ENCODE measurements around the gene PRPH2.
"Not testable (repeated sequence)": the region's sequence is repeated elsewhere in the genome, so short reads cannot be mapped to it uniquely, and the experiment has no call there.

Gene PRPH2

DNA sequence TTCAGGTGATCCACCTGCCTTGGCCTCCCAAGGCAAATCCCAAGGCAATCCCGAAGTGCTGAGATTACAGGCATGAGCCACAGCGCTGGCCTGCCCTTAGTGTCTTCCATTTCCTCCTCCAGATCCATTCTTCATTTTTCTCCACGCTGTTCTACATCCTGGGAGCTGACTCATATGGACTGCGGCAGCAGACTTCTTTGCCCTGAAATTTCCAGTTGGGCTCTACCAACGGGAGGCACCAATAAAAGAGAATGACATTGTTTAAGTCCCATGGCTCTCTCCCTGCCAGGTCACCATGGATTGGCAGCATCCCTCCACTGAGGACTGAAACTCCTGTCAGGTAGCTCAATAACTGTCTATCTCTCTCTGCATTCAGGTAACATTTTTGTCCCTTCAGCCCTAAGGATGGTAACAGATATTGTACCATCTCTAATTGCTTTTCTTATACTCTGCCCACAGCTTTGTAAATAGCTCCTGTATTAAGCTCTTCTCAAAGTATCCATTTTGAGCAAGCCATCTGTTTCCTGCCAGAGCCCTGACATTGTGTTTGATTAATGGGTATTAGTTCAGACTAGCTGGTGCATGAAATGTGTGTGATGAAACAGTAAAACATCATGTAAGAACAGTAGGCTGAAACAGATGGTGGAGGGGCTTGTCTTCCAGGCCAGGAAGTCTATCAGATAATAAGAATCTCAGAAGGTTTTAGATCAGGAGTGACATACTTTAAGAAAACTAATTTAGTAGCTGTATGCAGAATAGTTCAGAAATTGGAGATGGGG, 19.9 kb upstream of the PRPH2 start:
- DNase-seq (ENCODE audit: low read depth in 2 of 2), result no peak

- DNase-seq (ENCODE audit: low read depth in 2 of 2), result no peak
These were observed 18.3 kb upstream of the PRPH2 start for GRCh38 chr6:42740725-42741124.

- DNase-seq (ENCODE audit: low read depth in 2 of 2), result no peak
These were observed 13.6 kb upstream of the PRPH2 start for GRCh38 chr6:42735976-42736375.

DNA sequence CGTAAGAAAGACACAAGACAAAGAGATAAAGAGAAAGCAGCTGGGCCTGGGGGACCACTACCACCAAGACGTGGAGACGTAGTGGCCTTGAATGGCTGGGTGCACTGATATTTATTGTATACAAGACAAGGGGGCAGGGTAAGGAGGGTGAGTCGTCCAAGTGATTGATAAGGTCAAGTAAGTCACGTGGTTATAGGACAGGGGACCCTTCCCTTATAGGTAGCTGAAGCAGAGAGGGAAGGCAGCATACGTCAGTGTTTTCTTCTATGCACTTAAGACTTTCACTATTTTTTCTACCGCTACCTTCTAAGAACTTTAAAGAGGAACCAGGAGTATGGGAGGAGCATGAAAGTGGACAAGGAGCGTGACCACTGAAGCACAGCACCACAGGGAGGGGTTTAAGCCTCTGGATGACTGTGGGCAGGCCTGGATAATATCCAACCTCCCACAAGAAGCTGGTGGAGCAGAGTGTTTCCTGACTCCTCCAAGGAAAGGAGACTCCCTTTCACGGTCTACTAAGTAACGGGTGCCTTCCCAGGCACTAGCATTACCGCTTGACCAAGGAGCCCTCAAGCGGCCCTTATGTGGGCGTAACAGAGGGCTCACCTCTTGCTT, 11.6 kb upstream of the PRPH2 start:
- DNase-seq (ENCODE audit: low read depth in 2 of 2), result not testable (repeated sequence)

- DNase-seq (ENCODE audit: low read depth in 2 of 2), result no peak
These were observed 7.3 kb upstream of the PRPH2 start for GRCh38 chr6:42729731-42730130.

DNA sequence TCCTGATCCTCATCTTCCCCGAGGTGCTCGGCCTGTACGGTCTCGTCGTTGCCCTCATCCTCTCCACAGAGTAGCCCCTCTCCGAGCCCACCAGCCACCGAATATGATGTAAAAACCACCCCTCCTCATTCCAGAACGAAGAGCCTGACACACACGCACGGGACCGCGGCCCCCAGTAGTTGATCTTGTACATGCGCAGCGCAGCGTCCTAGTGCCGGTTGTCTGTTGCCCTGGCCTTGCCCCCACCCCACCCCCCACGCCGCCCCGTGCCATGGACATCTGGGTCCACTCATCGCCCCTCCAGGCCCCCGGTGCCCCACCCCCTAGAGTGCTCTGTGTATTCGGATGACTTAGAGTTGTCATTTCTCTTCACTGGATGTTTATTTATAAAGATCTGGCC, 5.2 kb upstream of the PRPH2 start:
- no peak for DNase-seq (ENCODE audit: low read depth in 2 of 2)

DNA sequence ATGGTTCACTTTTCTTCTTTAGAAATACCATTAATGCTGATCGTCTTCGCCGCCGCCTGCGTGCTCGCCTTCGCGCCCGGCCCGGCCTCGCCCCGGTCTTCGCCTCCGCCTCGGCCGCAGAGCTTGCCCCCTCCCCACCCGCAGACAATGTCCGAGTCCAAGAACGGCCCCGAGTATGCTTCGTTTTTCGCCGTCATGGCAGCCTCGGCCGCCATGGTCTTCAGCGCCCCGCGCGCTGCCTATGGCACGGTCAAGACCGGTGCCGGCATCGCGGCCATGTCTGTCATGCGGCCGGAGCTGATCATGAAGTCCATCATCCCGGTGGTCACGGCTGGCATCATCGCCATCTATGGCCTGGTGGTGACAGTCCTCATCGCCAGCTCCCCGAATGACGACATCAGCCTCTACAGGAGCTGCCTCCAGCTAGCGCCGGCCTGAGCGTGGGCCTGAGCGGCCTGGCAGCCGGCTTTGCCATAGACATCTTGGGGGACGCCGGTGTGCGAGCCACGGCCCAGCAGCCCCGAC, 4.8 kb upstream of the PRPH2 start:
- DNase-seq (ENCODE audit: low read depth in 2 of 2), result no peak

DNA sequence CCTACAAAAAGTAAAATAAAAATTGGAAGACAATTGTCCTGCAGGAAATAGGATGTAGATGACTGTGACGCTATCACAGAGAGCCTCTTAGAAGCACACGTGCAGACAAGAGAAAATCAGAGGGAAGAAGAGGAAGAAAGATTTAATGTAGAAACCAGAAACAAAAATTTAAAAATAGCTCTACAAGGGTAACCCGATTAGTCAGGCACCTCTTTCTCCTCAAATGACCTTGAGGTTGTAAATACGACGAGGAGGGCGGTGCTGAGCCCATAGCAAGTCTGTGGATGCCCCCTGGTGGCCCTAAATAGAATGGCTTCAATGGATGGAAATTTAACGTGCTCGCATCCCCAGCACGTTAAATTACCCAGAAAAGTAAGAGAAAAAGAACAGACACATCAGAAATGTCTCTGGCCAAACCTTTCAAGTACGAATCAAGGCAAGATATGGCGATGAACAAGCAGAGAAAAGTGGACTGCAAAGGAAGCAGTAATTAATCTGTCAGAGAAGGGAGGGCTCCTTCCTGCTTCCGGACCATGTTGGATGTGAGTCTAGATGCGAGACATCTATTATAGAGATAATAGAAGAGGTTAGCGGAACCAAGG, 4.2 kb upstream of the PRPH2 start:
- DNase-seq (ENCODE audit: low read depth in 2 of 2), result peak in 1 of 2 donors; percentile 53

DNA sequence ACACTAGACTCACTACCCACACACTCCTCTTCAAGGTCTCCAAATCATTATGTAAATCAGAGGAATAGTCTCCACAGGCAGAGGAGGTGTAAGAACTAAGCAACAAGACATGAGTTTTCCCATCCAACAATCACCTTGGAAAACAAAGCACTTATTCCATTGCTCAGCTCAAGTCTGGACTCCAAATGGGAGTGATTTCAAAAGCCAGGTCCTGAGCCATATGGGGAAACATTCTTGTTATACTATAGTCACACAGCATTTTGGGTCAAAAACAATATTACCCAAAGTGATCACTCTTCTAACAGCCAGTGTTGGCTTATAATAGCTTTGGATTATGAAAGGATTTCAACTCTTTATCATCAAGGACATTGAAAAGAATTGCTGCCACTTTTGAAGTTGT, 3.6 kb upstream of the PRPH2 start:
- DNase-seq (ENCODE audit: low read depth in 2 of 2), result no peak

DNA sequence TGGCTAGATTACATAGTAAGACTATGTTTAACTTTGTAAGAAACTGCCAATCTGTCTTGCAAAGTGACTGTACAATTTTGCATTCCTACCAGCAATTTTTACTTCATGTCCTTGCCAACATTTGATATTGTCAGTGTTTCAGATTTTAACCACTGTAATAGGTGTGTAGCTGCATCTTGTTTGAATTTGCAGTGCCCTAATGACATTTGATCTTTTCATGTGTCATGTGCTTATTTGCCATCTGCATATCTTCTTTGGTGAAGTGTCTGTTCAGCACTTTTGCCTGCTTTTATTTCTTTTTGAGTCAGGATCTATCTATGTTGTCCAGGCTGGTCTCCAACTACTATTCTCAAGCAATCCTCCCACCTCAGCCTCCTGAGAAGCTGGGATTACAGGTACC, 2.4 kb upstream of the PRPH2 start:
- DNase-seq (ENCODE audit: low read depth in 2 of 2), result no peak

GRCh38 chr6:42720739-42721138, 1.7 kb downstream of the PRPH2 start:
- no peak for DNase-seq (ENCODE audit: low read depth in 2 of 2)

DNA sequence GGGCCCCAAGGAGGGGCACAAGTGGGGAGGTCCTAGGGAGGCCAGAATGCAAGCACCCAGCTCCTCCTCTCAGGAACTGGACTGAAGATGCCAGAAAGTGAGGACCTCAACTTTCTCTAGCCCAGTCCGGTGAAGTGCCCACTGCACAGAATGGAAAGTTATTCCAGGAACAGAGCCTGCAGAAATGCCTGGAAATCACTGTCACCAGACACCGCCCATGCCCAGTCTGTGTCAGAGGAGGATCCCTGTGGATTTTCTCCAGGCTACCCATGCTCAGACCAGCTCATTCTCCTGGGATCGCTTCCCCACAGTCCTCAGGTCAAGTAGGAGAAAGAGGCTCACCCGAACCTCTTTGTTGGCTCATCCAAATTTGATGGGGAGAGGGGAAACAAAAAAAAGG, 6.5 kb downstream of the PRPH2 start:
- DNase-seq (ENCODE audit: low read depth in 2 of 2), result no peak

GRCh38 chr6:42714098-42714761, 8.2 kb downstream of the PRPH2 start:
- DNase-seq (ENCODE audit: low read depth in 2 of 2), result no peak

GRCh38 chr6:42711930-42712329, 10.5 kb downstream of the PRPH2 start:
- no peak for DNase-seq (ENCODE audit: low read depth in 2 of 2)

DNA sequence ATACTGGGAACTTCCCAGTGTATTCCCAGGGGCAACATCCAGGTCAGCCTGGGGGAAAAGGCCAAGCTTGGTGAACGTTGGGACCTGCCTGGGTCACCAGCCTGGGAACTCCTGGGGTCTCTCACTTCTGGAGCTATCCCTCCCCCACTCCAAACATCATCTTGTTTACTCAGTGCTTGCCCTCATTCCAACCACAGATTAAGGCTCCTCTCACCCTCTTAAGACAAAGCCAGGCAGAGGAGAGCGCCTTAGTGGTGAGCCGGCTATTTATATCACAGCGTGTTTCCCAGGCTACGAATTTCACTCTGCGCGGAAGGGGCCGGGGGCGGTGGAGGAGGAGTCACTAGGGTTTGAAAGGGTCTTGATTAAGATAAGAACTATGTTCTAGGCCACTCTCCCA, 12.1 kb downstream of the PRPH2 start:
- no peak for DNase-seq (ENCODE audit: low read depth in 2 of 2)

GRCh38 chr6:42709871-42710270, 12.5 kb downstream of the PRPH2 start:
- no peak for DNase-seq (ENCODE audit: low read depth in 2 of 2)

- DNase-seq (ENCODE audit: low read depth in 2 of 2), result no peak
These were observed 14.3 kb downstream of the PRPH2 start for GRCh38 chr6:42708096-42708495.

GRCh38 chr6:42707595-42707994, 14.8 kb downstream of the PRPH2 start:
- DNase-seq (ENCODE audit: low read depth in 2 of 2), result no peak

GRCh38 chr6:42704937-42705374, 17.4 kb downstream of the PRPH2 start:
- DNase-seq (ENCODE audit: low read depth in 2 of 2), result no peak

- DNase-seq (ENCODE audit: low read depth in 2 of 2), result no peak
These were observed 18.0 kb downstream of the PRPH2 start for GRCh38 chr6:42704251-42704936.

GRCh38 chr6:42702786-42703185, 19.6 kb downstream of the PRPH2 start:
- DNase-seq (ENCODE audit: low read depth in 2 of 2), result not testable (repeated sequence)

GRCh38 chr6:42702200-42702599, 20.2 kb downstream of the PRPH2 start:
- no peak for DNase-seq (ENCODE audit: low read depth in 2 of 2)

Measured in stimulated activated CD4-positive, alpha-beta T cell treated with anti-CD3 and anti-CD28 coated beads, Interleukin-1b, Interleukin-23, amount 100 ng/mL, for 1 hour (primary cell).